GM12878 (cell line): Measurements from ENCODE around the gene CDKN1B. TPM values are rescaled to one million over a fixed set of nuclear protein-coding genes. Genes with fewer than 3 reads are reported as not detected.

ENCODE experiments used
- ATF2 ChIP-seq: IDR thresholded peaks from 2 replicates; pipeline ENCODE4 v1.6.1; 2012; ENCODE audit warnings: low read length, inconsistent platforms
- BCLAF1 ChIP-seq: fragments of 450-650 bp; IDR thresholded peaks from 2 replicates; pipeline ENCODE4 v1.6.1; 2017; ENCODE audit warnings: antibody characterized with exemption, mild to moderate bottlenecking, moderate library complexity
- CHD2 ChIP-seq: IDR thresholded peaks from 2 replicates; pipeline ENCODE4 v1.6.1; 2011; ENCODE audit warnings: low read depth, low read length, improper control_type of control experiment, borderline replicate concordance
- ESRRA ChIP-seq: IDR thresholded peaks from 2 replicates; pipeline ENCODE4 v1.6.1; 2012; ENCODE audit warnings: mild to moderate bottlenecking, low read length, improper control_type of control experiment
- IRF5 ChIP-seq: fragments of 450-650 bp; IDR thresholded peaks from 2 replicates; pipeline ENCODE4 v1.6.1; 2017; ENCODE audit warnings: borderline replicate concordance
- KDM1A ChIP-seq: fragments of 200-600 bp; sonication (generic); IDR thresholded peaks from 2 replicates; pipeline ENCODE4 v1.6.1; 2016; ENCODE audit warnings: borderline replicate concordance
- MEF2B ChIP-seq: fragments of 450-650 bp; IDR thresholded peaks from 2 replicates; pipeline ENCODE4 v1.6.1; 2018; ENCODE audit warnings: mild to moderate bottlenecking, moderate library complexity; ENCODE audit not compliant: partially characterized antibody, poor library complexity, severe bottlenecking
- MXI1 ChIP-seq: fragments of 150-350 bp; IDR thresholded peaks from 2 replicates; pipeline ENCODE4 v1.6.1; 2011; ENCODE audit warnings: low read depth, mild to moderate bottlenecking, inconsistent platforms, low read length, improper control_type of control experiment
- NR2F1 ChIP-seq: fragments of 450-650 bp; conservative IDR thresholded peaks from 2 replicates; pipeline ENCODE4 v1.6.1; 2017; ENCODE audit warnings: mild to moderate bottlenecking
- SMAD1 ChIP-seq: fragments of 450-650 bp; IDR thresholded peaks from 2 replicates; pipeline ENCODE4 v1.6.1; 2018; ENCODE audit warnings: mild to moderate bottlenecking, low read depth; ENCODE audit not compliant: partially characterized antibody
- SREBF2 ChIP-seq: IDR thresholded peaks from 2 replicates; pipeline ENCODE4 v1.6.1; 2012; ENCODE audit warnings: mild to moderate bottlenecking, low read length
- TARDBP ChIP-seq: IDR thresholded peaks from 2 replicates; pipeline ENCODE4 v1.6.1; 2016; ENCODE audit warnings: borderline replicate concordance
- ZNF274 ChIP-seq: IDR thresholded peaks from one replicate; pipeline ENCODE4 v1.8.0; 2011; ENCODE audit not compliant: insufficient read length, insufficient read depth
- polyA plus RNA-seq, 11 experiments: library from polyadenylated mRNA; depleted of rRNA in 4 of 11; unstranded in 6 of 11; stranded (reverse) in 5 of 11; fragments of >200 nt; fragmentation: Nextera tagmentation in 4 of 11; fragmentation: Illumina TruSeq in 1 of 11; extraction: Ambion mirVana in 4 of 11; extraction: Trizol in 1 of 11; gene quantifications; 1 replicate in 1 of 11; 2 replicates in 10 of 11; pipeline versions ENCODE4 v1.2.1 to v1.2.3, GENCODE V29; 2011 to 2016; ENCODE audit warnings: inconsistent platforms in 2 of 11, missing spikeins in 2 of 11, low read depth in 1 of 11
- total RNA-seq, 4 experiments: library from RNA; depleted of rRNA in 3 of 4; stranded (reverse); fragments of >200 nt in 3 of 4; fragmentation: Illumina TruSeq in 1 of 4; extraction: Trizol in 1 of 4; gene quantifications; 2 replicates each; pipeline versions ENCODE4 v1.2.1 to v1.2.3, GENCODE V29; 2013 to 2021
- TF ChIP-seq, protein P1 (sequence below): IDR thresholded peaks from 2 replicates; pipeline ENCODE4 v1.6.1; 2012; ENCODE audit warnings: mild to moderate bottlenecking, low read depth, low read length
- TF ChIP-seq, protein P2 (sequence below): IDR thresholded peaks from 2 replicates; pipeline ENCODE4 v1.6.1; 2012; ENCODE audit warnings: low read depth, low read length, improper control_type of control experiment
- TF ChIP-seq, protein P3 (sequence below): IDR thresholded peaks from 2 replicates; pipeline ENCODE4 v1.6.1; 2012; ENCODE audit warnings: low read depth, low read length, improper control_type of control experiment

The CDKN1B gene
- total and polyA plus RNA-seq, 10 of the 15 experiments (the other 5 are each of a cell fraction or from before 2014, with no cell fraction given): 4.2 to 39.1 (median 23.1) TPM

DNA sequence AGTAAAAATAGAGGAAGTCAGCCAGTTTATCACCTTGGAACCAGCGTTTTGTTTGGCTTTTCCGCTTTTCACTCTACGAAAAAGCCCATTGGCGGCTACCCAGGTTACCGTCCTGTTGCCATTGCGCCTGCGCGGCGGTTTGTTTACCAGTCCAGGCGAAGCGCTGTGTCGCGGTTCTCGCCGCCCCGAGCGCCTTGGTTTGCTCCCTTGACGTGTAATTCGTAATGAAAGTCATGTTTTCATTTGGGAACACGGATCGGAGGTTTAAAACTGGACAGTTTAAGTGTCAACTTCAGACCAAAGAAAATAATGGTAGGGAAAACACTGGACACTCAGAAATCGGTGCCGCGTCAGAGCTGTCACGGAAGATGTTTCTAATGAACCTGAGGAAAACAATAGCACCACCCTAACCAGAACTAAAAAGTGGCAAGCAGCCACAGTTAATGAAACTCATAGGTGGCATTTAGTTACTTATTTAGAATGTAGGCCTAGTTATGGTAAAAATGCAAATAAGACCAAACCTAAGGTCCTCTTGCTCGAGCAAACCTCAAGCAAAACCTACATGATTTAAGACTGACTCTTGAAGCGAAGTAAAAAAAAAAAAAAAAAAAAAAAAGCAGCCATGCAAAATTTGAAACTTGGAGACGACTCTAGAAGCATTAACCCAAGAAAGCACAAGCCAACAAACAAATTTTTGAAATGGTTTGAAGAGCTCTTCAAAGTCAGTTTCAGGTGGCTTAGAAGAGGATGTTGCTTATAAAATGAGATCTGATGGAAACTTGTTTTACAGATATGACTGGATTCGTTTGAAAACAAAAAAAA, 20.4 kb upstream of the CDKN1B start (continued):
- TF ChIP-seq, protein P1, sequence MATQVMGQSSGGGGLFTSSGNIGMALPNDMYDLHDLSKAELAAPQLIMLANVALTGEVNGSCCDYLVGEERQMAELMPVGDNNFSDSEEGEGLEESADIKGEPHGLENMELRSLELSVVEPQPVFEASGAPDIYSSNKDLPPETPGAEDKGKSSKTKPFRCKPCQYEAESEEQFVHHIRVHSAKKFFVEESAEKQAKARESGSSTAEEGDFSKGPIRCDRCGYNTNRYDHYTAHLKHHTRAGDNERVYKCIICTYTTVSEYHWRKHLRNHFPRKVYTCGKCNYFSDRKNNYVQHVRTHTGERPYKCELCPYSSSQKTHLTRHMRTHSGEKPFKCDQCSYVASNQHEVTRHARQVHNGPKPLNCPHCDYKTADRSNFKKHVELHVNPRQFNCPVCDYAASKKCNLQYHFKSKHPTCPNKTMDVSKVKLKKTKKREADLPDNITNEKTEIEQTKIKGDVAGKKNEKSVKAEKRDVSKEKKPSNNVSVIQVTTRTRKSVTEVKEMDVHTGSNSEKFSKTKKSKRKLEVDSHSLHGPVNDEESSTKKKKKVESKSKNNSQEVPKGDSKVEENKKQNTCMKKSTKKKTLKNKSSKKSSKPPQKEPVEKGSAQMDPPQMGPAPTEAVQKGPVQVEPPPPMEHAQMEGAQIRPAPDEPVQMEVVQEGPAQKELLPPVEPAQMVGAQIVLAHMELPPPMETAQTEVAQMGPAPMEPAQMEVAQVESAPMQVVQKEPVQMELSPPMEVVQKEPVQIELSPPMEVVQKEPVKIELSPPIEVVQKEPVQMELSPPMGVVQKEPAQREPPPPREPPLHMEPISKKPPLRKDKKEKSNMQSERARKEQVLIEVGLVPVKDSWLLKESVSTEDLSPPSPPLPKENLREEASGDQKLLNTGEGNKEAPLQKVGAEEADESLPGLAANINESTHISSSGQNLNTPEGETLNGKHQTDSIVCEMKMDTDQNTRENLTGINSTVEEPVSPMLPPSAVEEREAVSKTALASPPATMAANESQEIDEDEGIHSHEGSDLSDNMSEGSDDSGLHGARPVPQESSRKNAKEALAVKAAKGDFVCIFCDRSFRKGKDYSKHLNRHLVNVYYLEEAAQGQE: no peak
- TF ChIP-seq KDM1A: no peak
- TF ChIP-seq BCLAF1: no peak
- TF ChIP-seq IRF5: no peak
- TF ChIP-seq, protein P2, sequence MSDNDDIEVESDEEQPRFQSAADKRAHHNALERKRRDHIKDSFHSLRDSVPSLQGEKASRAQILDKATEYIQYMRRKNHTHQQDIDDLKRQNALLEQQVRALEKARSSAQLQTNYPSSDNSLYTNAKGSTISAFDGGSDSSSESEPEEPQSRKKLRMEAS: peak; percentile 17; the same call in 1 of the 2 replicates
- no peak for TF ChIP-seq TARDBP
- TF ChIP-seq ESRRA: no peak
- TF ChIP-seq, protein P3, sequence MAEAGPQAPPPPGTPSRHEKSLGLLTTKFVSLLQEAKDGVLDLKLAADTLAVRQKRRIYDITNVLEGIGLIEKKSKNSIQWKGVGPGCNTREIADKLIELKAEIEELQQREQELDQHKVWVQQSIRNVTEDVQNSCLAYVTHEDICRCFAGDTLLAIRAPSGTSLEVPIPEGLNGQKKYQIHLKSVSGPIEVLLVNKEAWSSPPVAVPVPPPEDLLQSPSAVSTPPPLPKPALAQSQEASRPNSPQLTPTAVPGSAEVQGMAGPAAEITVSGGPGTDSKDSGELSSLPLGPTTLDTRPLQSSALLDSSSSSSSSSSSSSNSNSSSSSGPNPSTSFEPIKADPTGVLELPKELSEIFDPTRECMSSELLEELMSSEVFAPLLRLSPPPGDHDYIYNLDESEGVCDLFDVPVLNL: no peak
- peak; percentile 77 for TF ChIP-seq SMAD1
- TF ChIP-seq ZNF274: no peak
- TF ChIP-seq MEF2B: peak; percentile 50
- TF ChIP-seq ATF2: no peak
- peak; percentile 74 for TF ChIP-seq NR2F1
- TF ChIP-seq MXI1: no peak; the same call in 1 of the 2 replicates
- no peak for TF ChIP-seq SREBF2
- no peak; the same call in 1 of the 2 replicates for TF ChIP-seq CHD2
